ENCODE measurements around the gene ITM2B.

ITM2B gene

DNA sequence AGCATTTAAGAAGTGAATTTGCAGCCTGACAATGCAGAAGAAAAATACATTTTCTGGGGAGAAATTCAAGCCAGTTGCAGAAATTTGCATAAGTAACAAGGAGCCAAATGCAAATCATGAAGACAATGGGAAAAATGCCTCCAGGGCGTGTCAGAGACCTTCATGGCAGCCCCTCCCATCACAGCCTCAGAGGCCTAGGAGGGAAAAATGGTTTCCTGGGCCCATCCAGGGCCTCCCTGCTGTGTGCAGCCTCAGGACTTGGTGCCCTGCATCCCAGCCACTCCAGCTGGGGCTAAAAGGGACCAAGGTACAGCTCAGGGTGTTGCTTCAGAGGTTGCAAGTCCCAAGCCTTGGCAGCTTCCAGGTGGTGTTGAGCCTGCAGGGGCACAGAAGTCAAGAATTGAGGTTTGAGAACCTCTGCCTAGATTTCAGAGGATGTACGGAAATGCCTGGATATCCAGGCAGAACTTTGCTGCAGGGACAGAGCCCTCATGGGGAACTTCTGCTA lies 16.7 kb upstream of the ITM2B start:
- no peak for TF ChIP-seq CTCF (IDR thresholded peaks at IDR 0.05; ENCODE audit: insufficient read depth, low read length, poor library complexity, severe bottlenecking)
- H3K79me2 ChIP-seq (ENCODE audit: insufficient read depth, low read length), result no peaks in the 10 kb centered on the region
- no peaks in the 10 kb centered on the region for H3K27me3 ChIP-seq (ENCODE audit: low read length)

DNA sequence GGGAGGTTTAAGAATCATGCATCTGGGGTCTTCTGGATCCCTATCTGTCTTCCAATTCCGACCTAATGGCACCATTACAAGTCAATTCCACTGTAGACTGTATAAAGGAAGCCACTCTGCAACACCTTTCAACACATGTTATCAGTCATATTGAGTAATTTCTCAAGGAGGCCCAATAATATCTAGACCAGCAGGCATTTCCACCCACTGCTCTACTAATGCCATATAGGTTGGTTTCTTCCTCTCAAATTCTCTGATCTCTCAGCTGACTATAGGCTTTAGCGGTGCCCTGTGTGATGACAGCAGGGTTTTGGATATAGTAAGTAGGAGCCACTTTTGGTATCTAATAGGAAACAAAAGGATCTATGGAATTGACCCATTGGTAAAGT lies 12.4 kb upstream of the ITM2B start:
- Histone ChIP-seq H3K27ac (ENCODE audit: low read depth, low read length) (no peak overlapping the region), H2AFZ (ENCODE audit: low read depth, low read length, severe bottlenecking) (no peak overlapping the region), H3K9ac (ENCODE audit: low read length) (no peak overlapping the region)

More for the DNA sequence above, 16.7 kb upstream of the ITM2B start:
- H3K9me3 ChIP-seq (ENCODE audit: insufficient read depth, low read length), result no peaks in the 10 kb centered on the region
- H3K9me2 ChIP-seq (replicated peaks; ENCODE audit: insufficient read depth, low read length), result no peaks in the 10 kb centered on the region
- H3K36me3 ChIP-seq (ENCODE audit: low read length), result no peaks in the 10 kb centered on the region
- H2AFZ ChIP-seq (ENCODE audit: low read depth, low read length, severe bottlenecking), result no peak overlapping the region
- no peak overlapping the region for H3K4me2 ChIP-seq (ENCODE audit: low read depth, low read length, poor library complexity, severe bottlenecking)
- no peaks in the 10 kb centered on the region for H4K20me1 ChIP-seq (ENCODE audit: low read depth, low read length)
- H3K27ac ChIP-seq (ENCODE audit: low read depth, low read length), result no peak overlapping the region
- no peaks in the 10 kb centered on the region for H3F3A ChIP-seq (ENCODE audit: insufficient read depth)
- no peak overlapping the region for H3K9ac ChIP-seq (ENCODE audit: low read length)
- H3K4me3 ChIP-seq (ENCODE audit: insufficient read depth, low read length, poor library complexity, severe bottlenecking), result no peak overlapping the region

GRCh38 chr13:48220981-48221685 lies 11.9 kb upstream of the ITM2B start:
- Histone ChIP-seq H3K9me2 (replicated peaks; ENCODE audit: insufficient read depth, low read length) (no peaks in the 10 kb centered on the region), H3F3A (ENCODE audit: insufficient read depth) (no peaks in the 10 kb centered on the region), H3K36me3 (ENCODE audit: low read length) (no peaks in the 10 kb centered on the region), H4K20me1 (ENCODE audit: low read depth, low read length) (no peaks in the 10 kb centered on the region), H3K79me2 (ENCODE audit: insufficient read depth, low read length) (no peaks in the 10 kb centered on the region), H3K27ac (ENCODE audit: low read depth, low read length) (no peak overlapping the region), H3K27me3 (ENCODE audit: low read length) (no peaks in the 10 kb centered on the region), H3K9me3 (ENCODE audit: insufficient read depth, low read length) (no peaks in the 10 kb centered on the region), H3K4me2 (ENCODE audit: low read depth, low read length, poor library complexity, severe bottlenecking) (no peak overlapping the region), H2AFZ (ENCODE audit: low read depth, low read length, severe bottlenecking) (no peak overlapping the region), H3K4me3 (ENCODE audit: insufficient read depth, low read length, poor library complexity, severe bottlenecking) (no peak overlapping the region), H3K9ac (ENCODE audit: low read length) (no peak overlapping the region)
- no peak for TF ChIP-seq EZH2phosphoT487 (conservative IDR thresholded peaks at IDR 0.05; ENCODE audit: low read length)
- TF ChIP-seq CTCF (IDR thresholded peaks at IDR 0.05; ENCODE audit: insufficient read depth, low read length, poor library complexity, severe bottlenecking), result no peak

More for the DNA sequence above, 12.4 kb upstream of the ITM2B start:
- Histone ChIP-seq H3F3A (ENCODE audit: insufficient read depth) (no peaks in the 10 kb centered on the region), H3K9me2 (replicated peaks; ENCODE audit: insufficient read depth, low read length) (no peaks in the 10 kb centered on the region), H3K4me3 (ENCODE audit: insufficient read depth, low read length, poor library complexity, severe bottlenecking) (no peak overlapping the region), H3K79me2 (ENCODE audit: insufficient read depth, low read length) (no peaks in the 10 kb centered on the region), H3K36me3 (ENCODE audit: low read length) (no peaks in the 10 kb centered on the region), H3K27me3 (ENCODE audit: low read length) (no peaks in the 10 kb centered on the region), H3K4me2 (ENCODE audit: low read depth, low read length, poor library complexity, severe bottlenecking) (no peak overlapping the region), H4K20me1 (ENCODE audit: low read depth, low read length) (no peaks in the 10 kb centered on the region), H3K9me3 (ENCODE audit: insufficient read depth, low read length) (no peaks in the 10 kb centered on the region)
- no peak for TF ChIP-seq CTCF (IDR thresholded peaks at IDR 0.05; ENCODE audit: insufficient read depth, low read length, poor library complexity, severe bottlenecking)
- TF ChIP-seq EZH2phosphoT487 (conservative IDR thresholded peaks at IDR 0.05; ENCODE audit: low read length), result no peak

Data from SU-DHL-6 (cell line).